CD4-positive, alpha-beta T cell treated with Interleukin-15 for 1 hour (primary cell): Measurements from ENCODE around the gene MLKL.

Experiments
- DNase-seq: peaks from one replicate; pipeline ENCODE4 v3.0.0-alpha.2; 2020

Gene MLKL

DNA sequence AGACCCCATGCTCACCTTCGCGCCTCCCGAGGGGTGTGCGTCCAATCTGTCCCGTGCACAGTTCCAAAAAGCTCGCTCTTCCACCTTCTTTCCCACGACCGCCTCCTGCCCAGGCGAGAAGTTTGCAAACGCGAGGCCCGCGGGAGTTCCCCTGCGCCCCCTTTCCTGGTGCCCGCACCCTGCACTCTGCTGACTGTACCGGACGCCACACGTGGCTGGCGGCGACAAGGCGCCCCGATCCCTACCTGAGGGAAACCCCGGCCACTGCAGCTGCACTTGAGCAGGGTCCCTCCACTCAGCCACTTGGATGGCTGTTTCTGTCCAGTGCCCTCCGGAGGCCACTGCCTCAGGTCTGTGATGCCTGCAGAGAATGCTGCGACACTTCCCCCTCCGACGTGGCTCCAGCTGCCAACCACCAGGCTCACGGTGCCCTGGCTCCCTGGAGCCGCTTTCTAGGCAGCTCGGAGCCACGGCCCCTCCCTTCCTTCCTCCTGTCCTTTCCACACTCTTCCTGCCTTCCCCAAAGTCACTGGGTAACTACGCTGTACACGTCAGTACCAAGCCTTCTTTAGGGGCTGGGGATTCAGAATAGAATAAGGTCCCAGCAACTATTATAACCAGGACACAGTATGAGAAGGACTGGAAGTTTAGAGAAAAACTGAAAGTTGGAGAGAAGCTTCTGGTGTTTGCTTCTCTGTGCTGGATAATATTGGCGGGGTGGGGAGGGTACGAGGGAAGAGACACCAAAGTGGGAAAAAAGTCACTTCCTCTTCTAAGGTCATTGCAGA lies at the start of gene MLKL:
MLKL (minus strand) TSS at position 425 of the 788 bp plus-strand sequence. CDS start 5,105 bp downstream, outside the sequence.
- peak; percentile 51 for DNase-seq

DNA sequence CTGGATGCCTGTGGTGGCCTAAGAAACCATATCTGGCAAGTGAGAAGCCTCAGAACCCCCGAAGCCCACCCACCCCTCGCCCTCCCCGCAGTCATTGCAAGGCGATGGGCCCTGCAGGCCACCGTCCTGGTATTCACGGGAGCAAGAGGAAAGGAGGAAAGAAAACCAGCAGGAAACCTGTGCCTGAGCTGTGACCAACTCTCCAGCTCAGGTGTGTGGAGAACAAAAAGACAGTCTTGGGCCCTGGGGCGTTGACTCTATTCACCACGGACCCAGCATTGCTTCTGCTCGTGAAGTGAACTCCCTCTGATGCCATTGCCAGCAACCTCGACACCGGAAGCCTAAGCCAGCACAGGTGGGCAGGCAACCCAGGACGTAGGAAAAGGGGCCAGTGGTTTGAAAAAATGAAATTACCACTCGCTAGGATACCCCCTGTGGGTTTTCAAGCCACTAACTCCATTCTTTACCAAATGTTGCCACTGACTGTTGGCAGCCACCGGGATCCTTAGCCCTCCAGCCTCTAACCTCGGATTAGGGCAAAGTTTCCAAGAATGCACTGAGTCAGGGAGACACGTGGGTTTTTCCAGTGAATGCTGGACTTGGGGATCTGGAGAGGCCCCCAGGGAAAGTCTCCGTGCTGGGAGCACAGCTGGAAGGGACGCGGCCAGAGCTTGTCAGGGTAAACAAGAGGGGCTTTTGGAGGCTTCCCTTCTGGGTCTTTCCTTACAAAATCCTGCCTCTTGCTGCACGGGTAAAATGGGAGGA lies 48.8 kb upstream of the MLKL start:
- no peak for DNase-seq

DNA sequence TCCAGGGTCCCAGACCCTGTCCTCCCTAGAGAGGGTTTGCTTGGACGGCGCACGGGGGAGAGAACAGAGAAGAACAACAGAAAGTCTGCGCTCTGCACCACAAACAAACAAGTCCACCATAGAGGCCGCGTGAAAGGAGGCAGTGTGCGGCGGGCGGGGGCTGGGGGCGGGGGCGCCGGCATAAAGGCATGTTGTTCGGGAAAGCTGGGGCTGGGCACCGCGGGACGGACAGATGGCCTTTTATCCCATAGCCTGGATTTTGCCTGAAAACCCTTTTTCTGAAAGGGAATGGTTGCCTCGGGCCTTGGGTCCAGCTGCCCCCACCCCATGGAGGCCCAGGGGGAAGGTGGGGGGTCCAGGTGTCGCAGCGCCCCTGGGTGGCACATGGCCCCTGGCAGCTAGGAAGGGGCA lies 48.0 kb upstream of the MLKL start:
- no peak for DNase-seq

- no peak for DNase-seq
These were observed 47.3 kb upstream of the MLKL start for GRCh38 chr16:74747716-74748615.

DNA sequence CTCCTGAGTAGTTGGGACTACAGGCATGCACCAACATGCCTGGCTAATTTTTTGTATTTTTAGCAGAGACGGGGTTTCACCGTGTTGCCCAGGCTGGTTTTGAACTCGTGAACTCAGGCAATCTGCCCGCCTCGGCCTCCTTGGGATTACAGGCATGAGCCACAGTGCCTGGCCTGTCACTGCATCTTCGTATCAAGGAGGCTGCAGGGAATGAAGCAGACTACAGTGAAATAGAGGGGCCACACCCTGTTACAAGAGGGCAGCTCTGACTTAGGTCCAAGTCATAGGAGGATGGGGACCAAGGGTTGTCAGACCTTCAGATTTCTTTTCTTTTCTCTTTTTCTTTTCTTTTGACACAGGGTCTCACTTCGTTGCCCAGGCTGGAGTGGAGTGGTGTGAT lies 45.3 kb upstream of the MLKL start:
- DNase-seq, result no peak

- DNase-seq, result no peak
These were observed 44.5 kb upstream of the MLKL start for GRCh38 chr16:74745109-74745615.

GRCh38 chr16:74744566-74744965 lies 43.9 kb upstream of the MLKL start:
- DNase-seq, result no peak

DNA sequence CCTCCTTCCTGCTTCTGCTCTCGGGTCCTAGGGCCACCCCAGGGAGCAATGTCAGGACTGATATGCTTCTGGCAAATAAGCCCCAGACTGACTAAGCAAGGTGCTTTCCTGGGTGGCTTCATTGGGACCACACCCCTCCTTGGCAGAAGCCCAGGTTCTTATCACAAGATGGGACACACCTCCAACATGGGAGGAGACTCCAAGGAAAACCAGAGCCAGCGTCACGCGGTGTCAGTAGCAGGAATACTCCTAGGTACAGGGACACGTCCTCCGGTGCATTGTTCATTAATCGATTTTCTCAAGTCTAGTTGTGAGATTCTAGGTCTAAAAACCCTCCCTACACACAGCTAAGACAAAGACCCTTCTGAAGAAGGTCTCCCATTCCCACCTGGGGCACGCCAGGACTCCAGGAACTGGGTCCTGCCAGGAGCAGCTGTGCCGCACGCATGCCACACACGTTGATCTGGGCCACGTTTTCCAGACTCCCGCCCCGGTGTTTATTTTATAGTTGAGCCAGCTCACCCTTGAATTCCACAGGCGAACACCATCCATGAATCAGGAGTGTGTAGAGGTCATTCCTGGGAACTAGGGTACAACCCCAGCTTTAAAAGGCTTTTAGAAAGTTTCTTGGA lies 43.1 kb upstream of the MLKL start:
- DNase-seq, result no peak

- DNase-seq, result no peak
These were observed 42.5 kb upstream of the MLKL start for GRCh38 chr16:74743045-74743667.

DNA sequence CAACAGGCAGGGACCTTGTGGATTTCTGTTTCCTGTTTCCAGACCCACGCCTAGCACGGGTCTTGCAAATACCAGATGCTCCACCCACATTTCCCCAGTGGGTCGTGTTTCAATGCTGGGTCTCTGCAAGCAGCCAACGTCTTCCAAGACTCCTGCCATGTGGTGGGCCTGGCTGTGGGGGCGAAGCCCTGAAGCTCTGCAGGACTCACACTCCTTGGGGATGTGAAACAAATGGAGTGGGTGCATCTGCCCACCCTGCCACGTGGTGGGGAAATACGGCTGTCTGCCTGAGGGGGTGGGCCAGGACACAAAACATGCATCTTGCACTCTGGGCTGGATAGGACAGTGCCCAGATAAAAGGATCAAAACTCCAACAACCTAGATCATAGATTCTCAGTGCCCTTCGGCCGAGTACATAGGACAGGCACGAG lies 41.4 kb upstream of the MLKL start:
- no peak for DNase-seq

GRCh38 chr16:74740795-74741304 lies 40.2 kb upstream of the MLKL start:
- DNase-seq, result no peak

GRCh38 chr16:74739275-74739674 lies 38.6 kb upstream of the MLKL start:
- DNase-seq, result no peak

- no peak for DNase-seq
These were observed 38.2 kb upstream of the MLKL start for GRCh38 chr16:74738816-74739215.

DNA sequence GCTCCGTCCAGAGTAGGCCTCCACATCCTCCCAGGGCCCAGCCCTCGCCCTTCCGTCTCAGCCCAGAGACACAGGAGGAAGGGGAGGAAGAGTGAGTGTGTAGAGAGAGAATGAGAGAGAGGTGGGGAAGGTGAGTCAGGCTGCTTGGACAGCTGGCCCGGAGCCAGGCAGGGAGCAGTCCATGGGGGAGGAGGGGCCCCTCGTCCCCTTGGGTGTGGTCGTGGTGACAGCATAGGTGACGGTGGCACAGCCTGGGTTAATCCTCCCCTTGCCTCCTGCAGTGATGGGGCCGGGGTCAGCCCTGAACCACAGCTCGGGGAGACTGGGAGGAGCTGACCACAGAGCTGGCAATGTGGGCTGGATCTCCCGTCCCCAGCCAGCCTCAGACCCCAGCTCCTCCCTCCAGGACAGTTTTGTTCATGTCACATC lies 37.5 kb upstream of the MLKL start:
- DNase-seq, result no peak

DNA sequence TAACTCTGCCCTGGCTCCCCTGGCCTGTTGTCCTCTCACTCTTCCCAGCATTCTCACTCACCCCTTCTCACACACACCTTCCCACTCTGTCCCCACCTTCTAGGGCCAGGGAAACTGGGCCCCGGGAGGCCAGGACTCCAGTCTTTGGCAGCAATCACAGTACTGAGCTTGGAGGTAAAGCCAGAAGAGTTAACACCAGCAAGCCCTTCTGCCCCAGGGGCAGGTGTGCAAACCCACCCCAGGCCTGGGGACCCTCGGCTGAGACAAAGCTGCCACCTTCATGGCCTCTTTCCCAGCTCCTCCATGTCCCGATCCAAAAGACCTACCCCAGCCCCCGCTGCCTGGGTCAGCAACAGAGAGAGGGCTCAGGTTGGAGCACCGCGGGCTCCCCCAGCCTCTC lies 36.9 kb upstream of the MLKL start:
- DNase-seq, result no peak

- DNase-seq, result no peak
These were observed 36.0 kb upstream of the MLKL start for GRCh38 chr16:74736531-74737157.

GRCh38 chr16:74735554-74735953 lies 34.9 kb upstream of the MLKL start:
- DNase-seq, result no peak

DNA sequence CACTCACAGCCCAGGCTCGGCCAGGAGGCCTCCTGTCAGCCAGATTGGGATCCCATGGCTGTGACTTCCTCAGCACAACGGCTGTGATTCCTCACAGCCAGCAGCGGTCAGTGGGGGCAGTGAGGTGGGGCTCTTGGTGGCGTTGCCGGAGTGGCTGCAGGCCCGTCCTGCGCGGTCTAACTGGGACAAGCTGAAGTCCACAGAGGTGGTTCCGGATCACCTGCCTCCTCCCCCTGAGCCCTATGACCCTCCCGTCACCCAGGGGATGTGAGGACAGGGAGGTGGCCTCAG lies 34.4 kb upstream of the MLKL start:
- no peak for DNase-seq

DNA sequence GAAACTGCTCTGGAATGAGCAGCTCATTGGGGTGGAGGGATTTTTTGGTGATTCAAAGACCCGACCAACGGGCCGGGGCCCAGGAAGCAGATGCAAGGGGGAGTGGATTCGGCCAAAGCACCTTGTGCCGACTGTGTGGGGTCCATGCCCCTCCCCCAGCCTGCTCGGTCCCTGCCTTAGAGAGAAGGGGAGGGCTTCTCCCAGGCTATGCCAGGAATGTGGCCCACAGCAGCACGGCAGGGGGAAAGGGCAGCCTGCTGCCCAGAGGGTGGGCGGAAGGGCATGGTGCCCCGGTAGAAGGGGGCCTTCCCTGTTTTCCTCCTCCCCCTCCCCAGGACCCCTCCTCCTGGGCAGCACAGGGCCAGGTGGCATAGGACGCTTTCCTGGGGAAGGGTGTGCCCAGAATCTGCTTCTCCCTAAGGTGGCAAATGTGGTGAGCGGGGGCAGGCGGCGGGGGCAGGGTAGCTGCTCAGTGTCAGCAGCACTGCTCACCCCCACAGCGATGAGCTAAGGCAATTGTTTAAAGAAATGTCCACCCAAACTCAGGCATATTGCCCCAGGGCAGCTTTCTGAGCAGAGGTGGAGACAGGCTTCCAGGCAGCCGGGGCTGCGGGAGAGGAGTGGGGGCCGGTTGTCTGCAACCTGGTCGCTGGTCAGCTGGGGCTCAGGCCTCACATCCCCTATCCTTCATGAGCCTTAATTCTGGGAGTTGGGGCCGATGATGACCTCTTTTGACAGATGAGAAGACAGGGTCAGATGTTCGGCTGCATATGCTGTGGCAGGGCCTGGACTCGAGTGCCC lies 33.9 kb upstream of the MLKL start:
- no peak for DNase-seq

GRCh38 chr16:74732707-74733350 lies 32.2 kb upstream of the MLKL start:
- no peak for DNase-seq
